PFSK-1 (cell line): ENCODE results near the gene CT45A1.

Source experiments
- FOXP2 ChIP-seq: optimal IDR thresholded peaks from 2 replicates; pipeline ENCODE3; 2011; ENCODE audit warnings: borderline replicate concordance, control low read depth, inconsistent platforms; ENCODE audit not compliant: insufficient read depth; ENCODE audit errors: extremely low read length, extremely low read depth
- POLR2AphosphoS5 ChIP-seq: IDR thresholded peaks from 2 replicates; pipeline ENCODE4 v1.6.1; 2012; ENCODE audit warnings: low read depth, mild to moderate bottlenecking, control low read depth, low read length, moderate library complexity
- SIN3A ChIP-seq: IDR thresholded peaks from 2 replicates; pipeline ENCODE4 v1.6.1; 2012; ENCODE audit warnings: mild to moderate bottlenecking, low read length, moderate library complexity, borderline replicate concordance; ENCODE audit not compliant: insufficient read depth
- TAF1 ChIP-seq: IDR thresholded peaks from 2 replicates; pipeline ENCODE4 v1.6.1; 2012; ENCODE audit warnings: low read length, control low read depth, borderline replicate concordance; ENCODE audit not compliant: insufficient read depth
- TF ChIP-seq, protein P1 (sequence below), 2 experiments: IDR thresholded peaks; 2 replicates each; pipeline versions ENCODE4 v1.6.1 to v1.8.0; 2011 to 2012; ENCODE audit warnings: low read depth in 2 of 2, low read length in 2 of 2, control low read depth in 1 of 2, inconsistent platforms in 1 of 2, mild to moderate bottlenecking in 1 of 2, moderate library complexity in 1 of 2; ENCODE audit not compliant: insufficient read depth in 1 of 2

DNA sequence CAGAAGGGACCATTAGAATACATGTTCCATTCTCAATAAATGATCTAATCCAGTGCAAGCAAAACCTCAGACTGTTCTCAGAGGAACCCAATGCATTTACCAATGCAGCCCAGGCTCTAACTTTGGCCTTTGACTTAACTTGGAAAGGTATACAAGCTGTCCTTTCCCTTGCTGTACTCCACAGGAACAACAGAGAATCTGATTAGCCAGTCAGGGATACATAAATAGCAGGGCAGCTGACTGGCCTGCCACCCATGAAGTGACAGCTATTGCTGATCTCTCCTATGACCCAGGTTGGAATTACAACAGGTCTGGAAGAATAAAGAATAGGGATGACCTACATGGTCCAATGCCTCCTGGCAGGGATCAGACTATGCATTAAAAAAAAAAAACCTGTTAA lies 14.5 kb upstream of the CT45A1 start:
- TF ChIP-seq POLR2AphosphoS5 (no peak), TAF1 (no peak), FOXP2 (no peak), SIN3A (no peak)
- TF ChIP-seq, protein P1, sequence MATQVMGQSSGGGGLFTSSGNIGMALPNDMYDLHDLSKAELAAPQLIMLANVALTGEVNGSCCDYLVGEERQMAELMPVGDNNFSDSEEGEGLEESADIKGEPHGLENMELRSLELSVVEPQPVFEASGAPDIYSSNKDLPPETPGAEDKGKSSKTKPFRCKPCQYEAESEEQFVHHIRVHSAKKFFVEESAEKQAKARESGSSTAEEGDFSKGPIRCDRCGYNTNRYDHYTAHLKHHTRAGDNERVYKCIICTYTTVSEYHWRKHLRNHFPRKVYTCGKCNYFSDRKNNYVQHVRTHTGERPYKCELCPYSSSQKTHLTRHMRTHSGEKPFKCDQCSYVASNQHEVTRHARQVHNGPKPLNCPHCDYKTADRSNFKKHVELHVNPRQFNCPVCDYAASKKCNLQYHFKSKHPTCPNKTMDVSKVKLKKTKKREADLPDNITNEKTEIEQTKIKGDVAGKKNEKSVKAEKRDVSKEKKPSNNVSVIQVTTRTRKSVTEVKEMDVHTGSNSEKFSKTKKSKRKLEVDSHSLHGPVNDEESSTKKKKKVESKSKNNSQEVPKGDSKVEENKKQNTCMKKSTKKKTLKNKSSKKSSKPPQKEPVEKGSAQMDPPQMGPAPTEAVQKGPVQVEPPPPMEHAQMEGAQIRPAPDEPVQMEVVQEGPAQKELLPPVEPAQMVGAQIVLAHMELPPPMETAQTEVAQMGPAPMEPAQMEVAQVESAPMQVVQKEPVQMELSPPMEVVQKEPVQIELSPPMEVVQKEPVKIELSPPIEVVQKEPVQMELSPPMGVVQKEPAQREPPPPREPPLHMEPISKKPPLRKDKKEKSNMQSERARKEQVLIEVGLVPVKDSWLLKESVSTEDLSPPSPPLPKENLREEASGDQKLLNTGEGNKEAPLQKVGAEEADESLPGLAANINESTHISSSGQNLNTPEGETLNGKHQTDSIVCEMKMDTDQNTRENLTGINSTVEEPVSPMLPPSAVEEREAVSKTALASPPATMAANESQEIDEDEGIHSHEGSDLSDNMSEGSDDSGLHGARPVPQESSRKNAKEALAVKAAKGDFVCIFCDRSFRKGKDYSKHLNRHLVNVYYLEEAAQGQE (IDR thresholded peaks at IDR 0.05; ENCODE audit: insufficient read depth in 1 of 2, low read depth in 2 of 2, low read length in 2 of 2): no peak
